Effector CD4-positive, alpha-beta T cell (primary cell): ENCODE results near the gene MAEA.

ENCODE experiments used
- DNase-seq: peaks from one replicate; pipeline ENCODE4 v3.0.0-alpha.2; 2020

MAEA gene

GRCh38 chr4:1337951-1338751, 48.5 kb downstream of the MAEA start:
- no peak for DNase-seq

- DNase-seq: no peak
Observed at GRCh38 chr4:1338752-1339414, 49.2 kb downstream of the MAEA start.

GRCh38 chr4:1339489-1339888, 49.8 kb downstream of the MAEA start:
- DNase-seq: no peak

GRCh38 chr4:1340181-1340747, 50.6 kb downstream of the MAEA start:
- no peak for DNase-seq

GRCh38 chr4:1340861-1341260, 51.2 kb downstream of the MAEA start:
- DNase-seq: no peak

GRCh38 chr4:1342003-1342402, 52.3 kb downstream of the MAEA start:
- no peak for DNase-seq

- DNase-seq: no peak
Observed at GRCh38 chr4:1344696-1345095, 55.0 kb downstream of the MAEA start.

- DNase-seq: peak; percentile 35
Observed at GRCh38 chr4:1345903-1346780, 56.5 kb downstream of the MAEA start.

GRCh38 chr4:1346781-1347409, 57.2 kb downstream of the MAEA start, which contains the start of gene UVSSA:
Gene UVSSA, plus strand, starts transcription at chr4:1347208. Its CDS starts 884 bp downstream, at chr4:1348092.
- peak; percentile 100 for DNase-seq

- peak; percentile 32 for DNase-seq
Observed at GRCh38 chr4:1347410-1347864, 57.7 kb downstream of the MAEA start.

GRCh38 chr4:1348014-1348513, 58.4 kb downstream of the MAEA start:
- DNase-seq: no peak

- DNase-seq: no peak
Observed at GRCh38 chr4:1348746-1349145, 59.1 kb downstream of the MAEA start.

GRCh38 chr4:1349359-1350168, 59.9 kb downstream of the MAEA start:
- DNase-seq: no peak

- DNase-seq: no peak
Observed at GRCh38 chr4:1350169-1350520, 60.5 kb downstream of the MAEA start.

- peak; percentile 90 for DNase-seq
Observed at GRCh38 chr4:1351854-1352566, 62.3 kb downstream of the MAEA start.

GRCh38 chr4:1352567-1352900, 62.8 kb downstream of the MAEA start:
- DNase-seq: no peak

GRCh38 chr4:1353186-1354055, 63.7 kb downstream of the MAEA start:
- no peak for DNase-seq

GRCh38 chr4:1354136-1354982, 64.7 kb downstream of the MAEA start:
- no peak for DNase-seq

- DNase-seq: no peak
Observed at GRCh38 chr4:1354983-1355275, 65.2 kb downstream of the MAEA start.
